Measurements from ENCODE around the gene PGAP6. TPM values are rescaled to one million over a fixed set of nuclear protein-coding genes. Genes with fewer than 3 reads are reported as not detected.

Gene PGAP6
- total and polyA plus RNA-seq, 2 of the 8 experiments (the other 6 are each of a cell fraction or from before 2014, with no cell fraction given): 86.8 to 364 TPM

DNA sequence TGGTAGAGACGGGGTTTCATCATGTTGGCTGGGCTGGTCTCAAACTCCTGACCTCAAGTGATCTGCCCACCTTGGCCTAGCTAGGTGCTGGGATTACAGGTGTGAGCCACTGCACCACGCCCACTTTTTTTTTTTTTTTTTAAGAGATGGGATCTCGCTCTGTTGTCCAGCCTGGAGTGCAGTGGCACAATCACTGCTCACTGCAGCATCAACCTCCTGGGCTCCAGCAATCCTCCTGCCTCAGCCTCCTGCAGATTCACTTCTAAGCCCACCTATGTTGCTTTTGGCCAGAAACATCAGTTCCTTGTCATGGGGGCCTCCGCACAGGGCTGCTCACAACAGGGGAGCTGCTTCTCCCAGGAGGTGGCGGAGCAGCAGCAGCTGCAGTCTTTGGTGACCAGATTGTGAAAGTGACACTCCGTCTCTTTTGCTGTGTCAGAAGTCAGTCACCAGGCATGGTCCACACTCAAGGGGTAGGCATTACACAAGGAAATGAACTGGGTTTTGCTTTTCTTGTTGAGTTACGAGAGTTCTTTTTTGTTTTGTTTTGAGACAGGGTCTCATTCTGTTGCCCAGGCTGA lies 10.8 kb upstream of the PGAP6 start:
- Histone ChIP-seq H3K4me3 (ENCODE audit: extremely low read depth in 1 of 4, insufficient read depth in 2 of 4, low read depth in 3 of 4, low read length in 4 of 4) (no peak overlapping the region), H2BK120ac (replicated peaks; ENCODE audit: low read depth, low read length) (no peak overlapping the region), H3K23me2 (ENCODE audit: low read depth, low read length) (peaks cover 5% of the 10 kb centered on the region), H3K9me3 (ENCODE audit: insufficient read depth in 2 of 2, low read depth in 1 of 2, low read length in 1 of 2) (peaks cover 0 to 5% of the 10 kb centered on the region in 2 experiments; a peak in 2 of 4 replicates), H3K56ac (replicated peaks; ENCODE audit: insufficient read length, low read depth, low read length) (no peak overlapping the region), H2AK5ac (ENCODE audit: low read depth, low read length) (no peak overlapping the region), H2BK12ac (ENCODE audit: low read depth, low read length) (no peak overlapping the region), H4K91ac (replicated peaks; ENCODE audit: insufficient read length, low read length) (no peak overlapping the region), H3K23ac (ENCODE audit: insufficient read length) (no peak overlapping the region), H2BK5ac (ENCODE audit: low read depth, low read length) (no peak overlapping the region), H3K79me2 (ENCODE audit: control insufficient read depth in 1 of 2, insufficient read depth in 2 of 2, low read length in 2 of 2) (no peaks in the 10 kb centered on the region), H4K20me1 (replicated peaks in 1 of 2; ENCODE audit: control insufficient read depth in 1 of 2, insufficient read depth in 2 of 2, low read length in 2 of 2) (no peaks in the 10 kb centered on the region), H3K4me1 (replicated peaks in 1 of 4; ENCODE audit: control insufficient read depth in 3 of 4, insufficient read depth in 4 of 4, low read length in 3 of 4) (peaks cover 0 to 7% (median 2%) of the 10 kb centered on the region in 4 experiments; a peak in 4 of 7 replicates), H2BK20ac (ENCODE audit: low read length) (no peak overlapping the region), H3K14ac (ENCODE audit: insufficient read length) (no peak overlapping the region), H3K36me3 (ENCODE audit: control insufficient read depth in 2 of 4, insufficient read depth in 4 of 4, low read length in 3 of 4) (no peaks in the 10 kb centered on the region), H3K18ac (ENCODE audit: extremely low read depth, low read length) (no peak overlapping the region), H3K27ac (ENCODE audit: low read depth, low read length) (no peak overlapping the region), H3K4ac (replicated peaks; ENCODE audit: insufficient read length, low read depth, low read length) (no peak overlapping the region), H4K5ac (ENCODE audit: insufficient read length, low read depth, low read length) (no peak overlapping the region), H2BK15ac (ENCODE audit: low read length) (no peak overlapping the region), H3K4me2 (ENCODE audit: insufficient read depth in 1 of 2, low read depth in 2 of 2, low read length in 2 of 2) (no peak overlapping the region), H3K79me1 (ENCODE audit: low read depth, low read length) (no peaks in the 10 kb centered on the region), H3K27me3 (replicated peaks in 1 of 4; ENCODE audit: control insufficient read depth in 3 of 4, extremely low read depth in 1 of 4, insufficient read depth in 3 of 4, low read length in 3 of 4) (no peaks in the 10 kb centered on the region), H3K9ac (replicated peaks in 1 of 4; ENCODE audit: extremely low read depth in 1 of 4, low read depth in 3 of 4, low read length in 3 of 4) (no peak overlapping the region), H2AFZ (ENCODE audit: low read length) (no peak overlapping the region), H4K8ac (ENCODE audit: extremely low read depth, insufficient read depth, low read length) (no peak overlapping the region; the same call in 1 of the 2 replicates)
- ChIA-PET CTCF (ENCODE audit: partially characterized antibody) (interaction anchor here (0.7 to 4.9 kb wide), 38 partner anchors 7 to 901 kb away, joined by 3 to 37 read pairs (median 4); partner anchors contain the start of genes MRPL28, PGAP6 and RAB11FIP3), POLR2A (ENCODE audit: partially characterized antibody) (interaction anchor here (0.9 to 3.2 kb wide), 7 partner anchors 7 to 161 kb away, joined by 3 to 11 read pairs (median 6); no protein-coding TSS in a partner anchor)
- TF ChIP-seq BRCA1 (IDR thresholded peaks at IDR 0.05; ENCODE audit: low read depth, low read length) (no peak), HDAC2 (IDR thresholded peaks at IDR 0.05; ENCODE audit: borderline replicate concordance in 1 of 2, low read depth in 2 of 2, low read length in 2 of 2) (no peak), FOSL1 (IDR thresholded peaks at IDR 0.05; ENCODE audit: insufficient read depth, low read depth, low read length) (no peak), CHD2 (IDR thresholded peaks at IDR 0.05; ENCODE audit: low read length) (no peak)
- DNase-seq (ENCODE audit: low read depth in 1 of 2, low spot score in 2 of 2) (no peak), FAIRE-seq (no peak)
- 87% methylated on average over 6 of the region's 7 CpGs; no CpG with 5 or more reads in 1 of the 2 experiments for WGBS, 2 experiments (ENCODE audit: extremely low coverage in 1 of 2, insufficient coverage in 1 of 2, insufficient read length in 1 of 2, insufficient replicate concordance in 2 of 2, low coverage in 1 of 2, low lambda C conversion rate in 2 of 2, missing lambda C conversion rate in 1 of 2)

All from H1 (cell line).